KG1 (cell line): Measurements from ENCODE around the gene NIBAN1.
A peak's percentile ranks its signal among the peaks of the same experiment; 100 is the strongest.
"Not testable (repeated sequence)": the region's sequence is repeated elsewhere in the genome, so short reads cannot be mapped to it uniquely, and the experiment has no call there.

Source experiments
- DNase-seq: peaks from one replicate; lab custom pipeline; 2025; lab: John Stamatoyannopoulos, UW

NIBAN1 gene

DNA sequence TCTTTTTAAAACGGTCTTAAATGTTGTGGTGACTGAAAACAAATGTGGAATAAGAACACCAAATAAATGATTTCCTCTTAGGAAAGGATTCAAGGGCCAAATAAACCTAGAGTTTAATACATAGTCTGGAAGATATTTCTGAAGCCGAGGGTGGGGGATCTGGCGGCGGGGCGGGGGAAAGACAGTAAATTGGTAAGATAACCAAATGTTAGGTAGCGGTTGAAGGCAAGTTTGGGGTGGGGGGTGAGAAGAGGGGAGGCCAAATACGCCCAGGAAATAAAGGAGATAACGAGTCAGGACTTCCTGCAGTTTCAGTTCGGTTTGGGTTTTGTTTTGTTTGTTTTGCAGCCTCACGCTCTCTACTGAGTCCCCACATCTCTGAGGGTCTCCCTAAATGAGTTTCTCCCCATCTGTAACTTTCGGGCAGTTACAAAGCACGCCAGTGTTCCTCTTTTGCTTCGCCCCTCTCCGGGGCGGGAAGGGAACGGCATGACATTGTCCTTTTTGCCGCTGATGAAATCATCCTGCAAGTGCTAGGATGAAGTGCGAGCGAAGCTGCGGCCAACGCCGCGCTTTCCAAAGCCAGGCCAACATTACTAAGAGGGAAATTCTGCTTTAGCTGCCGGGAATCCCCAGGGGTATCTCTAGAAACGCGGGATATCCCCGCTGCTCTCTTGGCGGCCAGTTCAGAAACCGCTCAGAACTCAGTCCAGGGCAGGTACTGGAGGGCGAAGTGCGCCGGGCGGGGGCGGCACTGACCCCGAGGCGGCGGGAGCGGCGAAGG is 844 bp downstream of the NIBAN1 start:
- DNase-seq = peak; percentile 27

DNA sequence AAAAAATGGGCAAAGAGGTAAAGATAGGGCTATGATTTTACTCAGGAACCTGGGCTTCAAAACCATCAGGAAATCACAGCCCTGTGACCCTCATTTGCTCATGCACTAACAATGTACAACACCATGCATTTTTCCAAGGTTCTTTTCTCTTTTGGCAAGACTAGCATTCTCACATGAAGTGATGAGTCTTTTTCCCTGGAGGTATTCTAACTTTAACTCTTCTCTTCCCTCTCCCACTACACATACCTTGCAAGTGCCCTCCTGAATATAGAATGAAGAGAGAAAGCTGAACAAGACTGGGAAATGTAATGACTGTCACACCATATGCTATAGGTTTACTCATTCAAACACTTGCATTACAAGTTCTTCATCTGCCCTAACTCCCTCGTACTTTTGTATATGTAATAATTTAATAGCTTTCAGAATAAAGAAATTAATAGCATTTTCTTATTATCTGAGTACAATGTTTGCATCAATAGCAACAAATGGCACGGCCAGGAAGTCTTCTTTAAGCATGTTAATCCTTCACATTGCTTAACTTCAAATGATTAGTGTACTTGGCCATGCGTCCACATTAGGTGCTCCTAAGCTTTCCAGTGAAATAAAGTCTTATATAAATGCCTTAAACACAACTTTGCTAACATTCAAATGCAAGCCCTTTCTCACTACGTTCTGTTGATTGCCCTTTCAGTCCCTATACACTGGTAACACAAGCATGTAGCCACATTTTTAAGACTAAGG is 1.8 kb downstream of the NIBAN1 start:
- DNase-seq = no peak

DNA sequence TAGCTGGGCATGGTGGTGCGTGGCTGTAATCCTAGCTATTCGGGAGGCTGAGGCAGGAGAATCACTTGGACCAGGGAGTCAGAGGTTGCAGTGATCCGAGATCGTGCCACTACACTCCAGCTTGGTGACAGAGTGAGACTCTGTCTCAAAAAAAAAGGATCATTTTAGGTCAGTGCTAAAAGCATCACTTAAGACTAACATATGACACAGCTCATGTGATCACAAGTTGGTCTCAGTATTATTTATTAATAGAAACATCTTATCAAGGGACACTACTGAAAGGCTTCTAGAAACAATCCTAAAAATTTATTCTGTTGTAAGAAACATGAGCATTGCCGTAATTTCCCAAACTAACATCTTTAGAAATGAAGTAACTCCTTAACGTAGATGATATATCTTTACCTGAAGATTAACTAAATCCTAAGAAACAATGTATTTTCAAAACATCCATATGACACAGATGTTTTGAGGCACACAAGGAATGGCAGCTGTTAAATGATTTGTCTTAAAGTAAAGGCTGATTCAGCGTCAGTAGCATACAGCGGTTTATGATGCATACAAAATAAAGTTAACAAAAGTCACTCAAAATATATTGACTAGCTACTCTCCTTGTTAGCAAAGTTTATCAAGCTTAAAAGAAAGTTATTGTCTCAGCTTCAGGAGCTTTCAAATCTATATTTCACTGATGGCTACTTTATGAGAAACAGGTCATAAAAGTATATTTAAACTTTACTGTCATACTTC is 2.6 kb downstream of the NIBAN1 start:
- no peak for DNase-seq

DNA sequence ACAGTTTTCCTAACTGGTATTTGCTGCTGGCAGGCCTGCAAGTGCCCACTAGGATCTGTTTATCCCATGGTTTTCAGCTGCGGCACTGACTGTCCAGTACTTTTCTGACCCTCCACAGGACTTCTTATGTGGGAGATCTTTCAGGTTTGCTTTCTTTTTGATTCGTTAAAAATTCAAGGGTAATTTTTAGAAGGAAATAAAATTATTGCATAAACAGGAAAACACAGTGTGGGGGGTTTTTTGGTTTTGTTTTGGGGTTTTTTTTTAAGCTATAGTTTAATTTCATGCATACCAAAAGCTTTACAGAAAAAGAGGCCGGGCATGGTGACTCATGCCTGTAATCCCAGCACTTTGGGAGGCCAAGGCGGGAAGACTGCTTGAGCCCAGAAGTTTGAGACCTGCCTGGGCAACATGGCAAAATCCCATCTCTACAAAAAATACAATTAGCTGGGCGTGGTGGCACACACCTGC is 3.6 kb downstream of the NIBAN1 start:
- DNase-seq = no peak

DNA sequence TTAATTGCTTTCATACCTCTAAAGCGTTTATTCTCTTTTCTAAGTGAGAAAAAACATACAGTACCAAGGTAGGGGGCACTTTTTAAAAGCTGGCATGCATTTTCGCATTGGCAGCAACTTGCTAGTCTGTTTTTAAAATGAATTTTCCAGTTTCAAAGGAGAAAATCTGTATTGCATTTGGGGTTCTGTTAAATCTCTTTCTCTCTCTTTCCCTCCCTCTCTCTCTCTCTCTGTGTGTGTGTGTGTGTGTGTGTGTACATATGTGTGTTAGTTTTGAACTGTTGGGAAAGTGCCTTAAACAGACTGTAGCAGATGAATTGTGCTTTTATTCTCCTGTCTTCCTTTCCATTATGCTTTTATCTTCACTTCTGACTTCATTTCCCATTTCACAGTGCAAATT is 7.3 kb downstream of the NIBAN1 start:
- DNase-seq = no peak

DNA sequence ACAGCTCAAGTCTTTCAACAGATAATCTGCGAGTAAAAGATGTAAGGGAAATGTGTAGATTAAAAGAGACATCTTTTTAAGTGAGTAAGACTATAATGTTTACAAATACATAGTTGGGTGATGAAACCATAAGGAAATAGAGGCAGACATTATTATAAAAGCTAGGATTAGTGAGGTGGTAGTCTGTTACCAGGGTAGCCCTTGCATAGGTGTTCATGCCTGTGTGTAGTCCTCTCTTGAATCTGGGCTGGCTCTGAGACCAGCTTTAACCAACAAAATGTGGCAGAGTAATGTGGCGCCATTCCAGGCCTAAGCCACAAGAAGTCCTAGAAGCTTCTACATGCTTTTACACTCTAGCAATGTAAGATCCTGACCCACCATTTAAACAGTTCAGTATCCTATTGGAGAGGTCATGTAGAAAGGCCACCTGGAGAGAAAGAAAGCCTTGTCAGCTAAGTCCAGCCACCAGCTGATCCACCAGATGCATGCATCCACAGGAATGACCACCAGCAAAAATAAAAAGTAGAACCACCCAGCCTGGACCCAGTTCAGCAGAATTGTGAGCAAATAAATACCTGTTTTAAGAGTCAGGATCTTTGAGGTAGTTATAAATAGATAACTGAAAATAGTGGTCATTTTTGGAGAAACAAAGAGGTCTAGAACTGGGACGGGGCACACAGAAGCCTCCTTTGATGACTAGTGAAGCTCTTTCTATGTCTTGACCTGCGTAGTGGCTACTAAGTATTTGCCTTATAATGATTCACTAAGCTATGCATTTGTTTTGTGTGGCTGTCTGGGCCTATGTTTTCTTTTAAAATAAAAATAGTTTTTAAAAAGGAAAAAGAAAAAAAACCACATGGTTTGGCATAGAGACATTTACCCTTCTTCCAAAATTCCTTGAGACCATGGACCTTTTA is 8.1 kb downstream of the NIBAN1 start:
- no peak for DNase-seq

DNA sequence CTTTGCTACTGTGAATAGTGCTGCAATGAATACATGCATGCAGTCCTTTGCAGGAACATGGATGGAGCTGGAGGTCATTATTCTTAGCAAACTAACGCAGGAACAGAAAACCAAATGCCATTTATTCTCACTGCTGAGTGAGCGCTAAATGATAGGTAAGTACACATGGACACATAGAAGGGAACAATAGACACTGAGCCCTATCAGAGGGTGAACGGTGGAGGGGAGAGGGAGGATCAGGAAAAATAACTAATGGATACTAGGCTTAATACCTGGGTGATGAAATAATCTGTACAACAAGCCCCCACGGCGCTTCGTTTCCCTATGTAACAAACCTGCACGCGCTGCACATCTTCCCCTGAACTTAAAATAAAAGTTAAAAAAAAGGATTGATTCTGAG is 8.9 kb downstream of the NIBAN1 start:
- no peak for DNase-seq

DNA sequence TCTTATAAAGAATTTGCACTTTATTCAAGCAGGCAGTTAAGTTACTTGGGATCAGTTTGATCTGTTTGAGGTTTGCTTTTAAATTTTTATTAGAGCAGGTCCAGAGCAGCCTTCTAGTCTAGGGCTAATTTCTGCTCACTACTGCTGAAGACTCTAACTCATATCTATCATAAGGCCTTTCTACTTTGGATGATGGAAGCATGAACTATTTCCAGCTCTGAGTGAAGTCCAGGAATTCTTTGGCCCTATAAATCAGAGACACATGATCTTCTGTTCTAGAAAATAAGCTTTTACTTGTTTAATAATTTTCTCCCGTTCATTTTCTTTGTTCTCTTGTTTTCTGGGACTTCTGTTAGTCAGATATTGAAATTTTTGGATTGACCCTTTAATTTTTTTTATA is 14.7 kb downstream of the NIBAN1 start:
- no peak for DNase-seq

DNA sequence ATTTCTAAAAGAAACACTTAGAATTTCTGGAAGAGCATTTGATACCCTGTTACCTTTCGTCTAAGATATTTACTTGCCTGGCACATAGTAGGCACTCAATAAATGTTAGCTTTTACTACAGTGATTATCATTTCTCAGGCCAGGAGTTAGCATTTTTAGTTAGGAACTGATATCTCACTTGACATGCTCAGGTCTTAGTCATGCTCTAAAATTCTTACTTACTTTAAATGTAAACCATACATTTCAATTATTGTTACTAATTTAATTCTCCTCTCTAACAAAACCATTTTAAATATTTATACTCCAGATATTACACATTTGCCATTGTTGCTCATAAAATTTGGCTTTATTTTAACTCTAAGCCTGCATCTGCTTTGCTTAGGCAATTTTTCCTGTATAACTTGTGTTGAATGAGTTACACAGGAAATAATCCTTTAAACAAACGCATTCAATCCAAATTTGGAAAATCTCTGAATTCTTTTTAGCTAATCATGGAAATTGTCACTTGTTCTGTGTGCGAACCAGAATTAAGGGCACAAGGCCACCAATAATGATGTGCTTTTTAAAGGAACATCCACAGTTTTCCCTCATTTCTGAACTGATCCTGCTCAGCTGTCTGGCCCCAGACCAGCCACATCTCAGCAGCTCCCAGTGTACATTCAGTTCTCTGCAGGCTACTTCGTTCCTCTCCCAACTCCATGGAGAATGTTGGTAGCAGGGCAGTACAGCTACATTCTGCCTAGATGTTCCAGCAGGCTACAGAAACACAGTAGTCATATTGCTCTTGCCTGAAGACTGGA is 15.6 kb downstream of the NIBAN1 start:
- no peak for DNase-seq

DNA sequence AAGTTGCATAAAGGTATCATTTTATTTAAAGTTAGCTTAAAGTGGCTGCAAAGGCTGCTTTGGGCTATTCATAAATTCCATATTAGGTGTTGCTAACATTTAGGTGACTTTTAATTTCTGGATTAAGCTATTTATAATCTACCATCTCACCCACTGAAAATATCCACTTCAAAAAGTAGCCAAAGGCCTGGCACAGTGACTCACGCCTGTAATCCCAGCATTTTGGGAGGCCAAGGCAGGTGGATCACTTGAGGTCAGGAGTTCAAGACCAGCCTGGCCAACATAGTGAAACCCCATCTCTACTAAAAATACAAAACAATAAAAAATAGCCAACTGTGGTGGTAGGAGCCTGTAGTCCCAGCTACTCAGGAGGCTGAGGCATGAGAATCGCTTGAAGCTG is 16.4 kb downstream of the NIBAN1 start:
- not testable (repeated sequence) for DNase-seq

DNA sequence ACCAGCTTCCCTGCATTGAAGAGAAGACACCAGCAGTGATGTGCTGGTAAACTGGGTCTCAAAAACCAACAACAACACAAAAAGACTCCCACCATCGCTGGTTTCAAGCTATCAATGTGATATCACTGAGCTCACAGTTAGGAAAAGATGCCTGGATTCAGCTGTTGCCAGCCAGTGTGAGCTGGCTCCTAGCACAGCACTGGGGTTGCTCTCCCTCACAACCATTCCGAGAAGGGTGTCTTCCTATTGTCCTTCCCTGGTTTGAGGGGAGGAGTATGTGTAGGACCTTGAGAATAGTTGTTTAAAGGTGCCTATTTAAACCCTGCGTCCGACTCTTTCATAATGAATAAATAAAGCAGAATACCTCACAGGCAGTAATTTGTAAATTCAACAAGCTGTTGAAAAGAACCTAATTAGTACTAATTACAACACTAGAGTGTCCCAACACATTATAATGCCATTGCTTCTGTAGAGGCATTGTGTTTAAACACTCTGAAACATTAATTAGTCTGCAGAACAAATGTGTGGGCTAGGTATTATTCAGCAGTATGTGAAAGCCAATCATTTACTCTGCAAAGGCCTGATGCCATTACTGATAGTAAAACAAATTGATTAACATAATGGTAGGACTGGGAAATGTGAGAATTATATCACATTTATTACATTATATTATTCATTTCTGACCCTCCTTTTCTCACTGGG is 17.2 kb downstream of the NIBAN1 start:
- DNase-seq = no peak

DNA sequence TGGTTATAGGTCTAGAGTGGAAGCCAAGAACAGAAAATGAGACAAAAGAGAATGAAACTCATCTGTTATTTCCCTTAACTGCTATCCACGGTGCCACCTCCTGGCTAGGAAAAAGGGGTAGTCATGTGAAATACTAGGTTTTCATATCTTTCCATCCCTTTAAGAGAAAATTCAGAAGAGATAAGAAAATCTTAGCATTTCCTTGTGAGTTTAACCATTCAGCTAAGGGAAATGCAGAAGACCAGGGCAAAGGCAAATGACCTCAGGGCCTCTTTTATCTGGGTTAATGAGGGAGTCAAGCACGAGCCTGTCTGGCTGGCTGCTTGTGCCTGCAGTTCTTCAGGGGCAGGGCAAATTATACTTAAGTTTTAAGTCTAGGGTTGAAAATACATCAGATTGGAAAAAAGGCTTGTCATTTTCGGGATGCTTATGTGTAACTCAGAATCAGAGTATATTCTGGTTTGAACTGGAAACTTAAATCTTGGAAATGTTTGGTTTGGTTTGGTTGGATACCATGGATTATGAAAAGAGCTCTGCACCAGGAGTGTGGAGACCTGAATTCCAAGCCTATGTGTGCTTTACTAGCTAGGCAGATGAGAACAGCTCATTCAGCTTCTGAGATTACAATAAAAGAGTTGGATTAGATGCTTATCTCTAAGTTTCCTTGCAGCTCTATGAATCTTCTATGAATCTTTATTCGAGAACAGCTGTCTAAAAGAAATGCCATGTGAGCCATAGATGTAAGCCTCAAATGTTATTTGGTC is 19.9 kb downstream of the NIBAN1 start:
- no peak for DNase-seq

DNA sequence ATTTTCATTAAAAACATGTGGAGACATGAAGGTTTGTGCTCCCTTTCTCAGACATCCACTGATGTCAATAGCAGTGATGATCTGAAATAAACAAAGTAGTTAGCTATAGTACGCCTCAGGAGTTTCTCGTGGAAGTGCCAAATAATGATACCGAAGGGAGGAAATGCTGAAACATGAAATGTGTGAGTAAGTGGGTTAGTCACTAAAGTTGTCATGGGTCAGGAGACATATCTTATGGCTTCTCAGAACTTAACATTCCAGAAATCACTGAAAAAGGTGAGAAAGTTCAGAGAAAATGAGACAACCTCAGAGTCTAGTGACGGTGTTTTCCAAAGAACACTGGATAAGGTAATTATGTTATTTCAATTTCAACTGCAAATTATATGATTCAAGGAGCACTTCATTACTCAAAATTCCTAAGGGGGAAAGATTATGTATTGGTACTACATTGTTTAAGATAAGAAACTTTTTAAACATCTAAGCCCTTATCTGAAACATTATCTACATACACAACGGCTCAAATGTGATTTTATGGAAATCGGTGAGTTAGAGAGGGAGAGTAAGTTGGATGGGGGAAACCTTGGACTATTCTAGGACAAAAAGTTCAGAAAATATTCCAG is 20.6 kb downstream of the NIBAN1 start:
- DNase-seq = no peak

DNA sequence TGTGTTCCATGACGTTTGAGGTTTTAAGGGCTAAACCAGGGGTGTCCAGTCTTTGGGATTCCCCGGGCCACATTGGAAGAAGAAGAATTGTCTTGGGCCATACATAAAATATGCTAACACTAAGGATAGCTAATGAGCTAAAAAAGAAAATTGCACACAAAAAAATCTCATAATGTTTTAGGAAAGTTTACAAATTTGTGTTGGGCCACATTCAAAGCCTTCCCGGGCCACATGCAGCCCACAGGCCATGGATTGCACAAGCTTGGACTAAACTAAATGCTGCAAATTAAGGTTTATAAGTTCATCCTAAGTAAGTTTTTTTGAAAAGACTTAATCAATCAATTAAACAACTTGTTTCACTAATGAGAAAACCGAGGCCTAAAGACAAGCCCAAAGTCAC is 21.9 kb downstream of the NIBAN1 start:
- DNase-seq = no peak

DNA sequence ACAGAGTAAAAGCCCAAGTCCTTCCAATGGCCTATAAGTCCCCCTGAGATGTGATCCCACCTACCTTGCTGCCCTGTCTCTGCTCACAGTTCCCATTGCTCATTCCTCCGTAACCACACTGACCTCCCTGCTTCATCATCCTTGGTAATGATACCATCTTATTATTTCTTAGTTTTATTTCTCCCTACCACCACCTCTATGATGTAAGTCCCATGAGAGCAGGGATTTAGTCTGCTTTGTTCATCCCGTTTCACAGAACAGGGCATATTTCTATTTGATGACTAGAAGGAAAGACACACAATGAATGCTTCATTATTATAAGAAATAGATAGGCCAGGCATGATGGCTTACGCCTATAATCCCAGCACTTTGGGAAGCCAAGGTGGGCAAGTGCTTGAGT is 22.5 kb downstream of the NIBAN1 start:
- no peak for DNase-seq

DNA sequence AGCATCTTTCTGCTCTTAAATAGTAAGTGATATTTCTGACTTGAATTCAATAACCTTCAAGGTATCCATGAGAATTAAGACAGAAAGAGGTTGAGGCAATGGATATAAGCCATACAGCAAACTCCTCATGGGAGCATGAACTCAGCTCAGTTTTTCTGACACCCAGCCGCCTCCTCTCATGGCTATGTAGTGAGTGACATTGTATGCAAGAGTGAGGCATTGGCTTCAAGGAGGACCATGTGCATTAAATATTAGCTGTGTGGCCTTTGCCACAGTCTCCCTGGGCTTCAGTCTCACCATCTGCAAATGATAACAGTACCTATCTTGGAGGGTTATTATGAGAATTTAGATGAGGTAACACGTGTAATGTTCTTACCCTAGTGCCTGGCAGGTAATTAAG is 23.4 kb downstream of the NIBAN1 start:
- no peak for DNase-seq

DNA sequence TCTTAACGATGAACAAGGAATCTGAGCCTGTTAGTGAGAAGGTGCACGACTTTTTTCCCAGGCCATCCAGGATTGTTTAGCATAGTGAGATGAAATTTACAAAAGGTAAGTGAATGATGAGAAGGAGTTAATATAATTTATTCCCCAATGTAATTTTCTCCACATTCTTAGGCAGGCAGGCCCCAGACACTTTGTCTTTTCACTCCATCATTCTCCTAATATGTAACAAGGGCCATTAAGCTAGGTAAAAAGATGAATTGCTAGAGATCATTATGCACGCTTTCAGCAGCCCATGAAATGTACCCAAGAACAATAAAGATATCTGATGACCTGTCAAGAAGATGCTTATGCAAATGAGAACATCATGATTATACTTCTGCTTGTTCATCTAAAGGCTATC is 24.1 kb downstream of the NIBAN1 start:
- no peak for DNase-seq

DNA sequence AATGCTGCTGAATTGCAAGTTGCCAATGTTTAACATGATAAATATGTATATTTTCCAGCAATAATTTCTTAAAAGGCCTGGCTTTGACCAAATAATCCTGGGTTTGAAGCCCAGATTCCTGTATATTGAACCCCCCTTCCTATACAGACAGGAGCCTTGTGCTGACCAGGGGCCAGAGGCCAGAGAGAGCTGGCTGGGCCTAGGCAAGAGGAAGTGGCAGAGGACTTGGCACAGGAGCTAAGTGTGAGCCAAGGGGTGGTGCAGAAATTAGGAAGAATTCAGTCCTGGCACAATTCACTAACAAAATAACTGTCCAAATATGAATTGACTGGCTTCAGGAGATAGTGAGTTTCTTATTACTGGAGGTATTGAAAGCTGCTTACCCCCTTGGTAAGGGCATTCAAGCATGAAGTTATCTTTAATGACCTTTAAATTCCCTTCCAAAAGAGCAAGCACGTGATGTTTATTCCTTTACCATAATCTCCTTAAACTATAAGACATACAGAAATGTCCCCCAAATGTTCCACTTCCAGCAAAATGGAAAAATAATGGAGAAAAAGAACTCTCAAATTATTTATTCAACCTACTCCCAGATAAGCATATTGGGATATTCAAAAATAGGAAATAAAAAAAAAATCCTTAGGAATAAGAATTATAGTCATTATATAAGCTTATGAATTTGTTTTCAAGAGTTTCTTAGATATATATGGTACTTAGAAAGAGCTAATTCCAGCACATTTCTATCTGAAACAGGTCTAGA is 26.6 kb downstream of the NIBAN1 start:
- no peak for DNase-seq
